H9 (cell line): Measurements from ENCODE around the gene TTC9. TPM values are rescaled to one million over a fixed set of nuclear protein-coding genes. Genes with fewer than 3 reads are reported as not detected.

ENCODE experiments used
- DNase-seq: peaks from one replicate; pipeline ENCODE4 v3.0.0-alpha.2; 2017
- H2AFZ ChIP-seq: one replicate; pipeline ENCODE4 v1.6.1; 2013; ENCODE audit warnings: mild to moderate bottlenecking, low read length, control low read depth, moderate library complexity
- H2AK5ac ChIP-seq: 2 replicates; pipeline ENCODE4 v1.6.1; 2013; ENCODE audit warnings: low read length, control low read depth, mixed read lengths; ENCODE audit not compliant: insufficient read length
- H2BK120ac ChIP-seq: one replicate; pipeline ENCODE4 v1.6.1; 2013; ENCODE audit warnings: low read depth, mild to moderate bottlenecking, low read length, control low read depth, inconsistent platforms; ENCODE audit not compliant: poor library complexity, severe bottlenecking
- H2BK12ac ChIP-seq: 2 replicates; pipeline ENCODE4 v1.6.1; 2013; ENCODE audit warnings: low read length, control low read depth, mixed read lengths, low read depth; ENCODE audit not compliant: insufficient read length
- H2BK15ac ChIP-seq: 2 replicates; pipeline ENCODE4 v1.6.1; 2013; ENCODE audit warnings: low read depth, low read length, control low read depth
- H2BK20ac ChIP-seq: one replicate; pipeline ENCODE4 v1.6.1; 2013; ENCODE audit warnings: low read depth, mild to moderate bottlenecking, low read length, control low read depth, inconsistent platforms; ENCODE audit not compliant: poor library complexity, severe bottlenecking
- H2BK5ac ChIP-seq: 2 replicates; pipeline ENCODE4 v1.6.1; 2013; ENCODE audit warnings: low read length, control low read depth, mixed read lengths; ENCODE audit not compliant: insufficient read length
- H3K14ac ChIP-seq: 2 replicates; pipeline ENCODE4 v1.6.1; 2013; ENCODE audit warnings: low read length, control low read depth; ENCODE audit not compliant: insufficient read depth
- H3K18ac ChIP-seq: 2 replicates; pipeline ENCODE4 v1.6.1; 2013; ENCODE audit warnings: low read depth, mild to moderate bottlenecking, mixed read lengths, low read length, control low read depth; ENCODE audit not compliant: insufficient read length
- H3K23ac ChIP-seq: 2 replicates; pipeline ENCODE4 v1.6.1; 2013; ENCODE audit warnings: low read length, control low read depth, mixed read lengths, low read depth; ENCODE audit not compliant: insufficient read length
- H3K23me2 ChIP-seq: 2 replicates; pipeline ENCODE4 v1.6.1; 2013; ENCODE audit warnings: low read depth, mild to moderate bottlenecking, mixed read lengths, low read length, control low read depth; ENCODE audit not compliant: insufficient read length, poor library complexity, severe bottlenecking
- H3K27ac ChIP-seq: 2 replicates; pipeline ENCODE4 v1.5.1; 2013; ENCODE audit warnings: low read length, control low read depth, mixed read lengths, low read depth; ENCODE audit not compliant: insufficient read length
- H3K27me3 ChIP-seq: 2 replicates; pipeline ENCODE4 v1.6.1; 2013; ENCODE audit warnings: low read length, control low read depth, inconsistent platforms; ENCODE audit not compliant: insufficient read depth
- H3K4ac ChIP-seq: 2 replicates; pipeline ENCODE4 v1.6.1; 2013; ENCODE audit warnings: low read depth, mild to moderate bottlenecking, control low read depth, inconsistent platforms, low read length, moderate library complexity
- H3K4me1 ChIP-seq: 2 replicates; pipeline ENCODE4 v1.6.1; 2013; ENCODE audit warnings: low read length, control low read depth, inconsistent platforms; ENCODE audit not compliant: insufficient read depth
- H3K4me2 ChIP-seq: 2 replicates; pipeline ENCODE4 v1.6.1; 2013; ENCODE audit warnings: low read length, control low read depth, mixed read lengths; ENCODE audit not compliant: insufficient read length, insufficient read depth
- H3K56ac ChIP-seq: 2 replicates; pipeline ENCODE4 v1.6.1; 2013; ENCODE audit warnings: low read depth, mild to moderate bottlenecking, mixed read lengths, low read length, control low read depth; ENCODE audit not compliant: insufficient read length
- H3K79me1 ChIP-seq: 2 replicates; pipeline ENCODE4 v1.6.1; 2013; ENCODE audit warnings: low read depth, mild to moderate bottlenecking, moderate library complexity, low read length, control low read depth, inconsistent platforms; ENCODE audit not compliant: insufficient read depth, poor library complexity, severe bottlenecking
- H3K79me2 ChIP-seq: 2 replicates; pipeline ENCODE4 v1.6.1; 2013; ENCODE audit warnings: low read length, control low read depth, inconsistent platforms; ENCODE audit not compliant: insufficient read depth
- H3K9ac ChIP-seq: 2 replicates; pipeline ENCODE4 v1.6.1; 2013; ENCODE audit warnings: low read length, control low read depth, mixed read lengths; ENCODE audit not compliant: insufficient read length; ENCODE audit errors: extremely low read depth
- H3K9me3 ChIP-seq: one replicate; pipeline ENCODE4 v1.6.1; 2013; ENCODE audit warnings: low read depth, low read length, inconsistent platforms; ENCODE audit not compliant: control insufficient read depth
- H3T11ph ChIP-seq: one replicate; pipeline ENCODE4 v1.6.1; 2013; ENCODE audit warnings: mild to moderate bottlenecking, low read length, control low read depth, inconsistent platforms
- H4K20me1 ChIP-seq: one replicate; pipeline ENCODE4 v1.6.1; 2013; ENCODE audit not compliant: control insufficient read depth, insufficient read length, insufficient read depth
- H4K5ac ChIP-seq: 2 replicates; pipeline ENCODE4 v1.6.1; 2013; ENCODE audit warnings: low read depth, mild to moderate bottlenecking, mixed read lengths, low read length, control low read depth; ENCODE audit not compliant: insufficient read length
- H4K8ac ChIP-seq: replicated peaks from 2 replicates; pipeline ENCODE4 v1.6.1; 2013; ENCODE audit warnings: low read length, control low read depth, mixed read lengths, low read depth; ENCODE audit not compliant: insufficient read length
- H4K91ac ChIP-seq: 2 replicates; pipeline ENCODE4 v1.6.1; 2013; ENCODE audit warnings: low read depth, mild to moderate bottlenecking, moderate library complexity, mixed read lengths, low read length, control low read depth; ENCODE audit not compliant: insufficient read length
- H3K27ac Mint-ChIP-seq, 3 experiments: 2 replicates in 2 of 3; 3 replicates in 1 of 3; pipeline ENCODE4 v1.8.0; 2020 to 2021; ENCODE audit warnings: mixed read lengths in 3 of 3, mild to moderate bottlenecking in 1 of 3, moderate library complexity in 1 of 3
- H3K27me3 Mint-ChIP-seq: 2 replicates; pipeline ENCODE4 v1.8.0; 2021; ENCODE audit warnings: low read depth, mild to moderate bottlenecking, moderate library complexity, mixed read lengths
- H3K36me3 Mint-ChIP-seq, 3 experiments: 2 replicates in 2 of 3; 3 replicates in 1 of 3; pipeline ENCODE4 v1.8.0; 2020 to 2021; ENCODE audit warnings: low read depth in 3 of 3, mixed read lengths in 3 of 3; ENCODE audit not compliant: insufficient read depth in 1 of 3
- H3K4me1 Mint-ChIP-seq, 2 experiments: 2 replicates each; pipeline ENCODE4 v1.8.0; 2020; ENCODE audit warnings: mixed read lengths in 2 of 2
- H3K4me3 Mint-ChIP-seq, 2 experiments: 2 replicates in 1 of 2; 3 replicates in 1 of 2; pipeline ENCODE4 v1.8.0; 2020 to 2021; ENCODE audit warnings: mild to moderate bottlenecking in 2 of 2, mixed read lengths in 2 of 2, moderate library complexity in 1 of 2
- H3K9me3 Mint-ChIP-seq, 2 experiments: 2 replicates in 1 of 2; 3 replicates in 1 of 2; pipeline ENCODE4 v1.8.0; 2020; ENCODE audit warnings: mild to moderate bottlenecking in 2 of 2, mixed read lengths in 2 of 2, moderate library complexity in 1 of 2
- WGBS: extraction: QIAGEN DNeasy Blood & Tissue Kit; methylation state at CpG from one replicate; pipeline ENCODE4 v1.1.7; 2013; ENCODE audit warnings: missing lambda C conversion rate, low lambda C conversion rate, mixed read lengths; ENCODE audit not compliant: insufficient read length; ENCODE audit errors: extremely low coverage; 5-methylcytosine and 5-hydroxymethylcytosine counted together
- total RNA-seq: library from RNA; stranded (reverse); gene quantifications from 2 replicates; pipeline ENCODE4 v1.2.1, GENCODE V29; 2021
- TF ChIP-seq, protein P1 (sequence below): fragments of 200-600 bp; sonication (generic); conservative IDR thresholded peaks from 3 replicates; pipeline ENCODE4 v1.8.0; 2021; ENCODE audit warnings: antibody characterized with exemption, mild to moderate bottlenecking

TTC9 gene
- total RNA-seq, 1 experiment from 2014 or later, result 17.4 TPM

- Histone ChIP-seq H2BK15ac (no peak overlapping the region), H3K14ac (no peak overlapping the region), H2BK120ac (no peak overlapping the region), H4K20me1 (no peaks in the 10 kb centered on the region), H3K27ac (no peak overlapping the region), H3K4ac (no peak overlapping the region), H2BK20ac (no peak overlapping the region), H3K79me2 (peaks cover 2% of the 10 kb centered on the region; the same call in 1 of the 2 replicates), H3K9me3 (no peaks in the 10 kb centered on the region), H3K9ac (no peak overlapping the region), H4K5ac (no peak overlapping the region), H2BK5ac (no peak overlapping the region), H3T11ph (no peak overlapping the region), H3K23me2 (no peaks in the 10 kb centered on the region), H4K91ac (no peak overlapping the region), H2AK5ac (no peak overlapping the region), H3K27me3 (no peaks in the 10 kb centered on the region), H3K23ac (no peak overlapping the region), H3K56ac (no peak overlapping the region), H3K18ac (no peak overlapping the region), H2AFZ (no peak overlapping the region), H2BK12ac (no peak overlapping the region), H3K4me1 (peaks cover 1% of the 10 kb centered on the region; the same call in 1 of the 2 replicates), H4K8ac (no peak overlapping the region), H3K4me2 (no peak overlapping the region), H3K79me1 (no peaks in the 10 kb centered on the region)
- WGBS, result no CpG with 5 or more reads among the region's 15 CpGs
- peak overlapping the region in 1 of 3 experiments; percentile 41; a peak in 4 of 7 replicates for H3K27ac Mint-ChIP-seq
- no peaks in the 10 kb centered on the region for H3K27me3 Mint-ChIP-seq
- H3K4me3 Mint-ChIP-seq, result no peak overlapping the region
- TF ChIP-seq, protein P1, sequence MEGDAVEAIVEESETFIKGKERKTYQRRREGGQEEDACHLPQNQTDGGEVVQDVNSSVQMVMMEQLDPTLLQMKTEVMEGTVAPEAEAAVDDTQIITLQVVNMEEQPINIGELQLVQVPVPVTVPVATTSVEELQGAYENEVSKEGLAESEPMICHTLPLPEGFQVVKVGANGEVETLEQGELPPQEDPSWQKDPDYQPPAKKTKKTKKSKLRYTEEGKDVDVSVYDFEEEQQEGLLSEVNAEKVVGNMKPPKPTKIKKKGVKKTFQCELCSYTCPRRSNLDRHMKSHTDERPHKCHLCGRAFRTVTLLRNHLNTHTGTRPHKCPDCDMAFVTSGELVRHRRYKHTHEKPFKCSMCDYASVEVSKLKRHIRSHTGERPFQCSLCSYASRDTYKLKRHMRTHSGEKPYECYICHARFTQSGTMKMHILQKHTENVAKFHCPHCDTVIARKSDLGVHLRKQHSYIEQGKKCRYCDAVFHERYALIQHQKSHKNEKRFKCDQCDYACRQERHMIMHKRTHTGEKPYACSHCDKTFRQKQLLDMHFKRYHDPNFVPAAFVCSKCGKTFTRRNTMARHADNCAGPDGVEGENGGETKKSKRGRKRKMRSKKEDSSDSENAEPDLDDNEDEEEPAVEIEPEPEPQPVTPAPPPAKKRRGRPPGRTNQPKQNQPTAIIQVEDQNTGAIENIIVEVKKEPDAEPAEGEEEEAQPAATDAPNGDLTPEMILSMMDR, result no peak
- peaks cover 42 to 71% (median 51%) of the 10 kb centered on the region in 3 experiments for H3K36me3 Mint-ChIP-seq
- H3K4me1 Mint-ChIP-seq, result peaks cover 6 to 9% of the 10 kb centered on the region in 2 experiments
- no peak for DNase-seq
- H3K9me3 Mint-ChIP-seq, result no peaks in the 10 kb centered on the region
Measured at GRCh38 chr14:70670992-70671651, 29.4 kb downstream of the TTC9 start.
